Loucy (cell line): ENCODE results near the gene COL23A1.
"Not testable (repeated sequence)": the region's sequence is repeated elsewhere in the genome, so short reads cannot be mapped to it uniquely, and the experiment has no call there.

Experiments
- H2AFZ ChIP-seq: fragments of 200-600 bp; sonication (generic); 2 replicates; pipeline ENCODE4 v1.6.0; 2016; ENCODE audit warnings: antibody characterized with exemption, mild to moderate bottlenecking, low read length, moderate library complexity
- H3F3A ChIP-seq: fragments of 200-600 bp; 2 replicates; pipeline ENCODE4 v1.6.0; 2016; ENCODE audit warnings: antibody characterized with exemption, low read depth, mild to moderate bottlenecking
- H3K27me3 ChIP-seq: fragments of 200-600 bp; sonication (generic); 2 replicates; pipeline ENCODE4 v1.6.1; 2014; ENCODE audit warnings: low read length, mild to moderate bottlenecking; ENCODE audit not compliant: insufficient read depth, poor library complexity, severe bottlenecking
- H3K36me3 ChIP-seq: fragments of 200-600 bp; sonication (generic); 2 replicates; pipeline ENCODE4 v1.6.1; 2016; ENCODE audit warnings: low read length; ENCODE audit not compliant: insufficient read depth
- H3K4me1 ChIP-seq: fragments of 200-600 bp; sonication (generic); 2 replicates; pipeline ENCODE4 v1.5.1; 2014; ENCODE audit warnings: low read length, mild to moderate bottlenecking; ENCODE audit not compliant: insufficient read depth, poor library complexity, severe bottlenecking
- H3K4me2 ChIP-seq: fragments of 200-600 bp; sonication (generic); 2 replicates; pipeline ENCODE4 v1.6.0; 2014; ENCODE audit warnings: antibody characterized with exemption, low read length, low read depth, mild to moderate bottlenecking; ENCODE audit not compliant: poor library complexity, severe bottlenecking
- H3K4me3 ChIP-seq: fragments of 200-600 bp; sonication (generic); 2 replicates; pipeline ENCODE4 v1.5.1; 2014; ENCODE audit warnings: low read length, mild to moderate bottlenecking, mixed read lengths; ENCODE audit not compliant: poor library complexity, severe bottlenecking
- H3K79me2 ChIP-seq: fragments of 200-600 bp; sonication (generic); 2 replicates; pipeline ENCODE4 v1.6.1; 2014; ENCODE audit warnings: low read length; ENCODE audit not compliant: insufficient read depth
- H3K9ac ChIP-seq: fragments of 200-600 bp; sonication (generic); 2 replicates; pipeline ENCODE4 v1.6.0; 2014; ENCODE audit warnings: mild to moderate bottlenecking, low read depth, low read length, moderate library complexity; ENCODE audit not compliant: poor library complexity, severe bottlenecking
- H3K9me2 ChIP-seq: fragments of 200-600 bp; sonication (generic); replicated peaks from 2 replicates; pipeline ENCODE4 v1.6.1; 2016; ENCODE audit warnings: low read depth, low read length, mixed read lengths
- H3K9me3 ChIP-seq: fragments of 200-600 bp; sonication (generic); 2 replicates; pipeline ENCODE4 v1.6.1; 2014; ENCODE audit warnings: mild to moderate bottlenecking, antibody characterized with exemption, low read length, low read depth; ENCODE audit not compliant: insufficient read depth
- H4K20me1 ChIP-seq: fragments of 200-600 bp; sonication (generic); 2 replicates; pipeline ENCODE4 v1.6.0; 2014; ENCODE audit warnings: antibody characterized with exemption, low read length, mild to moderate bottlenecking; ENCODE audit not compliant: insufficient read depth, poor library complexity, severe bottlenecking
- CTCF ChIP-seq: fragments of 200-600 bp; sonication (generic); conservative IDR thresholded peaks from 2 replicates; pipeline ENCODE4 v1.5.1; 2014; ENCODE audit warnings: mild to moderate bottlenecking, antibody characterized with exemption, low read length
- EZH2phosphoT487 ChIP-seq: fragments of 200-600 bp; IDR thresholded peaks from 2 replicates; pipeline ENCODE4 v1.6.1; 2018; ENCODE audit warnings: antibody characterized with exemption, mild to moderate bottlenecking, moderate library complexity, borderline replicate concordance

The COL23A1 gene

GRCh38 chr5:178318382-178318781 lies 271.8 kb downstream of the COL23A1 start:
- Histone ChIP-seq H3K4me1 (no peaks in the 10 kb centered on the region), H4K20me1 (no peaks in the 10 kb centered on the region), H3K9ac (no peak overlapping the region), H3F3A (no peaks in the 10 kb centered on the region), H3K9me3 (no peaks in the 10 kb centered on the region), H3K4me3 (no peak overlapping the region), H3K79me2 (no peaks in the 10 kb centered on the region), H3K9me2 (no peaks in the 10 kb centered on the region), H3K36me3 (no peaks in the 10 kb centered on the region), H3K27me3 (no peaks in the 10 kb centered on the region), H3K4me2 (no peak overlapping the region), H2AFZ (no peak overlapping the region)
- no peak for TF ChIP-seq CTCF
- no peak for TF ChIP-seq EZH2phosphoT487

- H3K9ac ChIP-seq, H3K36me3 ChIP-seq, H3K4me2 ChIP-seq, H3F3A ChIP-seq, H3K9me3 ChIP-seq, H3K9me2 ChIP-seq, H3K4me1 ChIP-seq, H3K4me3 ChIP-seq, H4K20me1 ChIP-seq, H2AFZ ChIP-seq, H3K79me2 ChIP-seq, H3K27me3 ChIP-seq: not testable (repeated sequence)
Measured at GRCh38 chr5:178317727-178318126, 272.5 kb downstream of the COL23A1 start.

- Histone ChIP-seq H3K36me3 (no peaks in the 10 kb centered on the region), H3K9me2 (no peaks in the 10 kb centered on the region), H3K27me3 (no peaks in the 10 kb centered on the region), H3K79me2 (no peaks in the 10 kb centered on the region), H3K4me3 (no peak overlapping the region), H3F3A (no peaks in the 10 kb centered on the region), H3K4me2 (no peak overlapping the region), H2AFZ (no peak overlapping the region), H4K20me1 (no peaks in the 10 kb centered on the region), H3K9me3 (no peaks in the 10 kb centered on the region), H3K4me1 (no peaks in the 10 kb centered on the region), H3K9ac (no peak overlapping the region)
- TF ChIP-seq EZH2phosphoT487 (no peak), CTCF (no peak)
Measured at GRCh38 chr5:178314961-178315820, 275.0 kb downstream of the COL23A1 start.
